Lower lobe of right lung (tissue), 2 donors: ENCODE measurements around the gene LIPA. TPM values are rescaled to one million over a fixed set of nuclear protein-coding genes. Genes with fewer than 3 reads are reported as not detected.
"Not testable (repeated sequence)": the region's sequence is repeated elsewhere in the genome, so short reads cannot be mapped to it uniquely, and the experiment has no call there.

ENCODE experiments used
- ATAC-seq, 2 donors: fragments of 200-7000 bp; cut with Tn5 transposase; one replicate each; pipeline ENCODE4 v1.9.1; 2020 to 2022; ENCODE audit warnings: mild to moderate bottlenecking in 2 of 2, moderate library complexity in 2 of 2
- DNase-seq: peaks from one replicate; pipeline ENCODE4 v3.0.0-alpha.2; 2020
- H3K27ac ChIP-seq: fragments of 200-600 bp; one replicate; pipeline ENCODE4 v1.8.0; 2022
- H3K27me3 ChIP-seq: fragments of 200-600 bp; one replicate; pipeline ENCODE4 v1.8.0; 2022; ENCODE audit warnings: low read depth
- H3K36me3 ChIP-seq: fragments of 200-600 bp; one replicate; pipeline ENCODE4 v1.8.0; 2022; ENCODE audit warnings: mild to moderate bottlenecking
- H3K4me1 ChIP-seq: fragments of 200-600 bp; one replicate; pipeline ENCODE4 v1.8.0; 2022
- H3K4me3 ChIP-seq: fragments of 200-600 bp; one replicate; pipeline ENCODE4 v1.8.0; 2022; ENCODE audit warnings: mild to moderate bottlenecking
- H3K9me3 ChIP-seq: fragments of 200-600 bp; one replicate; pipeline ENCODE4 v1.8.0; 2022
- intact Hi-C: fragments of 100-400 bp; cut with DNase I; formaldehyde crosslinking; loops from one replicate; pipeline ENCODE4 v1.11.0; 2022
- total RNA-seq: library from RNA; stranded (reverse); fragmentation: NEBNext Ultra II Directional; extraction: Animal tissue kit (Norgen Biotek cat#: 25700); gene quantifications from one replicate; pipeline ENCODE4 v1.2.1, GENCODE V29; 2021
- TF ChIP-seq, protein P1 (sequence below): fragments of 200-600 bp; IDR thresholded peaks from one replicate; pipeline ENCODE4 v1.8.0; 2022; ENCODE audit warnings: antibody characterized with exemption, mild to moderate bottlenecking
- donor health status: DM: no; HTN: yes; CAD: no; lungs with severe emphysema.

The LIPA gene
- total RNA-seq, 1 donor from 2014 or later: 174 TPM

DNA sequence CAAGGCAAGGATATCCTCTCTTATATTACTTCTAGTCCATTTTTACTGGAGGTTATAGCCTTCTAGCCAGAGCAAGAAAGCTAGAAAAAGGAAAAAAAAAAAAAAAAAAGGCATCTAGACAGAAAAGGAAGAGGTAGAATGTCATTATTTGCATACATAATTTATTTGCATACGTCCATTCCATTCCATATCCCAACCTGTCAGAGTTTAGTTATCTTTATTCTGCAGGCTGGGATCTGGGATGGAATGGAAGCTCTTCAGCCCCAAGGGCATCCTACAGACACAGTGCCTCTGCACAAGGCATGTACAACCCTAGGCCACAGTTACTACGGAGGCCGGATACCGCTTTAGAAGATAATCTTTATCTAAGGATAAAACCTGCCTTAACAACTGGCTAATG, 54.1 kb downstream of the LIPA start:
- intact Hi-C loops: no loop called here
- H3K36me3 ChIP-seq: no peaks in the 10 kb centered on the region
- H3K4me1 ChIP-seq: no peaks in the 10 kb centered on the region
- H3K4me3 ChIP-seq: no peak overlapping the region
- H3K27me3 ChIP-seq: no peaks in the 10 kb centered on the region
- ATAC-seq (no peak), DNase-seq (no peak)
- H3K27ac ChIP-seq: no peak overlapping the region
- TF ChIP-seq, protein P1, sequence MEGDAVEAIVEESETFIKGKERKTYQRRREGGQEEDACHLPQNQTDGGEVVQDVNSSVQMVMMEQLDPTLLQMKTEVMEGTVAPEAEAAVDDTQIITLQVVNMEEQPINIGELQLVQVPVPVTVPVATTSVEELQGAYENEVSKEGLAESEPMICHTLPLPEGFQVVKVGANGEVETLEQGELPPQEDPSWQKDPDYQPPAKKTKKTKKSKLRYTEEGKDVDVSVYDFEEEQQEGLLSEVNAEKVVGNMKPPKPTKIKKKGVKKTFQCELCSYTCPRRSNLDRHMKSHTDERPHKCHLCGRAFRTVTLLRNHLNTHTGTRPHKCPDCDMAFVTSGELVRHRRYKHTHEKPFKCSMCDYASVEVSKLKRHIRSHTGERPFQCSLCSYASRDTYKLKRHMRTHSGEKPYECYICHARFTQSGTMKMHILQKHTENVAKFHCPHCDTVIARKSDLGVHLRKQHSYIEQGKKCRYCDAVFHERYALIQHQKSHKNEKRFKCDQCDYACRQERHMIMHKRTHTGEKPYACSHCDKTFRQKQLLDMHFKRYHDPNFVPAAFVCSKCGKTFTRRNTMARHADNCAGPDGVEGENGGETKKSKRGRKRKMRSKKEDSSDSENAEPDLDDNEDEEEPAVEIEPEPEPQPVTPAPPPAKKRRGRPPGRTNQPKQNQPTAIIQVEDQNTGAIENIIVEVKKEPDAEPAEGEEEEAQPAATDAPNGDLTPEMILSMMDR: no peak
- H3K9me3 ChIP-seq: no peaks in the 10 kb centered on the region

DNA sequence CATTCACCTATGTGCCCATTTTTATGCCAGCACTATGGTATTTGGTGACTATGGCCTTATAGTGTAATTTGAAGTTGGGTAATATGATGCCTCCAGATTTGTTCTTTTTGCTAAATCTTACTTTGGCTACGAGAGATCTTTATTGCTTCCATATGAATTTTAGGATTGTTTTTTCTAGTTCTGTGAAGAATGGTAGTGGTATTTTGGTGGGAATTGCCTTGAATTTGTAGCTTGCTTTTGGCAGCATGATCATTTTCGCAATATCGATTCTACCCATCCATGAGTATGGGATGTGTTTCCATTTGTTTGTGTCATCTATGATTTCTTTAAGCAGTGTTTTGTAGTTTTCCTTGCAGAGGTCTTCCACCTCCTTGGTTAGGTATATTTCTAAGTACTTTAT, 60.3 kb downstream of the LIPA start:
- intact Hi-C loops, DNase-seq, ATAC-seq, H3K4me3 ChIP-seq, H3K9me3 ChIP-seq, H3K36me3 ChIP-seq, H3K27me3 ChIP-seq, H3K27ac ChIP-seq, H3K4me1 ChIP-seq: not testable (repeated sequence)

DNA sequence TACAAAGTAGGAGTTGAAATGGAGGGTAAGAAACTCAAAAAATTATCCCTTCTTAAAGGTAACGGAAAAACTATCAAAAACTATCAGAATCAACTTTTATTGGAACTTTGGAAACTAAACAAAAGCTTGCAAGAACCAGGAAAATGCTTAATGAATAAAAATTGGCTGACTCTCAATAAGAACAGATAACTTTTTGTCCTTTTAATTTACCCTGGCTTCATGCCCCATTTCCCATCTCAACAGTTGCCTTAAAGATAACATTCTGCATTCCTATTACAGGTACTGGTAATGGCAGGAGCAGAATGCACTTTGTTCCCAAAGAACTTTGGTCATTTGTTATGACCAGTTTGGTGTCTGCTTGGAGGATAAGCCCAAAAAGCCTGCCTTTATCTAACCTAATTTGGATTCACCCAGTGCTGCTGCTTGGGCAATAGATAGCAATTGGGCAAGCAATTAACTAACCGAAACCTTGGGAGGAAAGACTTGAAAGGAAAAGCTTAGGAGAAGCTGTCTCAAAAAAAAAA, 62.3 kb downstream of the LIPA start:
- Histone ChIP-seq H3K4me3 (no peak overlapping the region), H3K4me1 (peaks cover 7% of the 10 kb centered on the region), H3K27ac (no peak overlapping the region), H3K27me3 (no peaks in the 10 kb centered on the region), H3K36me3 (no peaks in the 10 kb centered on the region), H3K9me3 (no peaks in the 10 kb centered on the region)
- intact Hi-C loops: no loop called here
- ATAC-seq: no peak
- TF ChIP-seq, protein P1: no peak
- DNase-seq: no peak

DNA sequence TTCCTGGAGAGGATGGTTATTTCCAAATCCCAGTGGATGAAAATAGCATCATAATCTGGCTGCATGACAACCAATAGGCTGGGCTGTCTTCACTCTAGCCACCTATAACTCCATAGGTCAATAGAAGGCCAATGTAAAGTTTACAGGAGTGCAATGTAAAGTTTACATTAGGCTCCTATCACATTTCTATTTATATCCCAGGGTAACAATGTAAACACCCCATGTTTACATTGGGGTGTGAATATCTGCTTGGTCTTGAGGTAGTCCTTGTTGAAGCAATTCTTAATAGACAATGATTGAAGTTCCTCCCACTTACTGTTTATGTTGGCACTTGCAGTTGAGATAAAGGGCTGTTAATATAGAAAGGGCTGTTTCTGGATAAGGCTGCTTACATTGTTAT, 65.9 kb downstream of the LIPA start:
- ATAC-seq (no peak), DNase-seq (no peak)
- intact Hi-C loops: no loop called here
- H3K27me3 ChIP-seq: no peaks in the 10 kb centered on the region
- H3K36me3 ChIP-seq: no peaks in the 10 kb centered on the region
- peaks cover 3% of the 10 kb centered on the region for H3K9me3 ChIP-seq
- TF ChIP-seq, protein P1: no peak
- H3K4me1 ChIP-seq: peaks cover 7% of the 10 kb centered on the region
- H3K27ac ChIP-seq: no peak overlapping the region
- no peak overlapping the region for H3K4me3 ChIP-seq

DNA sequence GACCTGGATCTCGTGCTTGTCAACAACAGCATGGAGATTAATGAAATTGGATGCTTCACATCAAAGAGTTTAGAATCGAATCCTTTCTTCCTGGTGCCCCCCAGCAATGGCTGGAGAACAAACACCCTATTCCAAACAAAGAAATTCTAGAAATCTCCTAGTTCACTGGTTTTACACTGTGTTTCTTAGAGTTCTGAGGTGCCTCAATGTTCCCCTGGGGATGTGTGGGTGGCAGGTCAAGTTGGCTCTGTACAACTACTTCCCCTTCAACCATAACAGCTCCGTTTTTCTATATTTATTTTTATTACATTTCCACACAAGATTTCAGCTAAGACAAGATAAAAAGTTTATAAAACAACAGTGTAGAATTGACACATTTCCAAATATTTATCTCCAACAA, 66.9 kb downstream of the LIPA start:
- Histone ChIP-seq H3K27ac (no peak overlapping the region), H3K4me1 (peaks cover 7% of the 10 kb centered on the region), H3K4me3 (no peak overlapping the region), H3K36me3 (no peaks in the 10 kb centered on the region), H3K27me3 (no peaks in the 10 kb centered on the region), H3K9me3 (peaks cover 7% of the 10 kb centered on the region)
- TF ChIP-seq, protein P1: no peak
- no peak for ATAC-seq
- no peak for DNase-seq
- intact Hi-C loops: no loop called here

DNA sequence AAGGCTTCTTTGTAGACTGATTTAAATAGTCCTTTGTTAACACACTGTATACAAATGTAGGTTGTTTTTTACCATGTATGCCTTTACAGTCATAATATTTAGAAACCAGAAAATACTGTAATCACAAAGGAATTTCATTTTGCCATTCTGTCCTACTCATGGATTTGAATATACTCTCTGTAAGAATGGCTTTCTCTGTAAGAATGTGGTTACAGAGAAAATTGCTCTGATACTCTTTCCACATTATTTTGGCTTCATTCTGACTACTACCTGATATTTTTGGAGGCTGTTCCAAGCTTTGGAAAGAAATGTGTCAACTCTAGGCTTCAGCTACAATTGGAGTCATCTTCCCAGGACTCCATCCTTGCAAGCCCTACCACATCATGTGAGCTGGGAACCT, 68.0 kb downstream of the LIPA start:
- no peaks in the 10 kb centered on the region for H3K27me3 ChIP-seq
- no peaks in the 10 kb centered on the region for H3K36me3 ChIP-seq
- peaks cover 7% of the 10 kb centered on the region for H3K4me1 ChIP-seq
- H3K27ac ChIP-seq: no peak overlapping the region
- H3K9me3 ChIP-seq: peaks cover 7% of the 10 kb centered on the region
- ATAC-seq: no peak
- intact Hi-C loops: no loop called here
- no peak overlapping the region for H3K4me3 ChIP-seq
- TF ChIP-seq, protein P1: no peak
- no peak for DNase-seq
